ENCODE data around the gene SMPD1. TPM values are rescaled to one million over a fixed set of nuclear protein-coding genes. Genes with fewer than 3 reads are reported as not detected.

The SMPD1 gene
- total and polyA plus RNA-seq, 2 donors from 2014 or later, result 76.0 to 155 TPM

GRCh38 chr11:6420677-6421076 lies 30.4 kb downstream of the SMPD1 start:
- no peak for FAIRE-seq
- Histone ChIP-seq H3K4me3 (ENCODE audit: low read length in 3 of 3) (no peak overlapping the region), H3K27me3 (ENCODE audit: control insufficient read depth, insufficient read depth, low read length) (no peaks in the 10 kb centered on the region), H3K9me3 (ENCODE audit: control insufficient read depth in 2 of 3, insufficient read depth in 1 of 3, low read length in 3 of 3) (no peaks in the 10 kb centered on the region), H3K27ac (ENCODE audit: low read depth in 2 of 2, low read length in 2 of 2) (no peak overlapping the region), H3K4me1 (ENCODE audit: control insufficient read depth in 2 of 3, insufficient read depth in 2 of 3, low read depth in 1 of 3, low read length in 3 of 3) (peaks cover 0 to 9% (median 2%) of the 10 kb centered on the region in 3 donors), H3K9ac (ENCODE audit: low read length in 3 of 3) (no peak overlapping the region), H3K36me3 (ENCODE audit: control insufficient read depth in 2 of 3, insufficient read depth in 3 of 3, low read length in 3 of 3) (no peaks in the 10 kb centered on the region)
- intact Hi-C loops (cut with DNase I), result no loop called here
- DNase-seq, result no peak
- no peak for TF ChIP-seq CTCF (IDR thresholded peaks at IDR 0.05; ENCODE audit: borderline replicate concordance, extremely low read depth, insufficient read depth)

- H3K9me3 ChIP-seq (ENCODE audit: control insufficient read depth in 2 of 3, insufficient read depth in 1 of 3, low read length in 3 of 3), result no peaks in the 10 kb centered on the region
- H3K36me3 ChIP-seq (ENCODE audit: control insufficient read depth in 2 of 3, insufficient read depth in 3 of 3, low read length in 3 of 3), result no peaks in the 10 kb centered on the region
- DNase-seq (no peak), FAIRE-seq (no peak)
- intact Hi-C loops (cut with DNase I), result no loop called here
- TF ChIP-seq CTCF (IDR thresholded peaks at IDR 0.05; ENCODE audit: borderline replicate concordance, extremely low read depth, insufficient read depth), result no peak
- H3K27ac ChIP-seq (ENCODE audit: low read depth in 2 of 2, low read length in 2 of 2), result no peak overlapping the region
- no peaks in the 10 kb centered on the region for H3K4me1 ChIP-seq (ENCODE audit: control insufficient read depth in 2 of 3, insufficient read depth in 2 of 3, low read depth in 1 of 3, low read length in 3 of 3)
- no peak overlapping the region for H3K4me3 ChIP-seq (ENCODE audit: low read length in 3 of 3)
- no peak overlapping the region for H3K9ac ChIP-seq (ENCODE audit: low read length in 3 of 3)
- H3K27me3 ChIP-seq (ENCODE audit: control insufficient read depth, insufficient read depth, low read length), result no peaks in the 10 kb centered on the region
Observed at GRCh38 chr11:6427516-6427915, 37.2 kb downstream of the SMPD1 start.

- Histone ChIP-seq H3K4me1 (ENCODE audit: control insufficient read depth in 2 of 3, insufficient read depth in 2 of 3, low read depth in 1 of 3, low read length in 3 of 3) (no peaks in the 10 kb centered on the region), H3K9ac (ENCODE audit: low read length in 3 of 3) (no peak overlapping the region), H3K27ac (ENCODE audit: low read depth in 2 of 2, low read length in 2 of 2) (no peak overlapping the region), H3K27me3 (ENCODE audit: control insufficient read depth, insufficient read depth, low read length) (no peaks in the 10 kb centered on the region), H3K36me3 (ENCODE audit: control insufficient read depth in 2 of 3, insufficient read depth in 3 of 3, low read length in 3 of 3) (no peaks in the 10 kb centered on the region), H3K9me3 (ENCODE audit: control insufficient read depth in 2 of 3, insufficient read depth in 1 of 3, low read length in 3 of 3) (no peaks in the 10 kb centered on the region), H3K4me3 (ENCODE audit: low read length in 3 of 3) (no peak overlapping the region)
- no peak for DNase-seq
- FAIRE-seq, result no peak
- no peak for TF ChIP-seq CTCF (IDR thresholded peaks at IDR 0.05; ENCODE audit: borderline replicate concordance, extremely low read depth, insufficient read depth)
- intact Hi-C loops (cut with DNase I), result no loop called here
Observed at GRCh38 chr11:6431861-6432260, 41.6 kb downstream of the SMPD1 start.

- no peak for FAIRE-seq
- intact Hi-C loops (cut with DNase I), result no loop called here
- no peak for DNase-seq
- no peaks in the 10 kb centered on the region for H3K9me3 ChIP-seq (ENCODE audit: control insufficient read depth in 2 of 3, insufficient read depth in 1 of 3, low read length in 3 of 3)
- no peaks in the 10 kb centered on the region for H3K4me1 ChIP-seq (ENCODE audit: control insufficient read depth in 2 of 3, insufficient read depth in 2 of 3, low read depth in 1 of 3, low read length in 3 of 3)
- H3K9ac ChIP-seq (ENCODE audit: low read length in 3 of 3), result no peak overlapping the region
- no peak for TF ChIP-seq CTCF (IDR thresholded peaks at IDR 0.05; ENCODE audit: borderline replicate concordance, extremely low read depth, insufficient read depth)
- no peaks in the 10 kb centered on the region for H3K36me3 ChIP-seq (ENCODE audit: control insufficient read depth in 2 of 3, insufficient read depth in 3 of 3, low read length in 3 of 3)
- H3K4me3 ChIP-seq (ENCODE audit: low read length in 3 of 3), result no peak overlapping the region
- H3K27ac ChIP-seq (ENCODE audit: low read depth in 2 of 2, low read length in 2 of 2), result no peak overlapping the region
- H3K27me3 ChIP-seq (ENCODE audit: control insufficient read depth, insufficient read depth, low read length), result no peaks in the 10 kb centered on the region
Observed at GRCh38 chr11:6433998-6434660, 43.9 kb downstream of the SMPD1 start.
